ENCODE results near the gene TSHR. TPM values are rescaled to one million over a fixed set of nuclear protein-coding genes. Genes with fewer than 3 reads are reported as not detected.

TSHR gene
- total RNA-seq, 1 experiment from 2014 or later: not detected

DNA sequence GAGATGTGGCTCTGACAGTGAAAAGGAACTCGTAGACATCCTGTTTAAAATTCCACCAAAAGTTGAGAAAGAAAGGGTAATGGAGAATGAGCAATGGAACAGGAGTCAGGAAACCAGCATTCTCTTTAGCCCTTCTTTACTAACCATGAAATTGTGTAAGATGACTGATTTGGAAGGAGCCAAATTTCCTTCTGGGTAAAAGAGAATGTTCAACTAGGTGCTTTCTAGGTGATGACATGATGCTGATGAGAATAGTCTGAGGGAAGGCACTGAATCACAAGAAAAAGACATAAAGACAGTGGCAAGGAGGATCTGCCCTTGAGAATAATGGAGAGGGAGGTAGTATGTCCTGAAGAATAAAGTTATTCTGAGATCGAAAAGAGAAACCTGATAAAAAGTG lies 2.2 kb downstream of the TSHR start:
- no peaks in the 10 kb centered on the region for H3K9me3 ChIP-seq (ENCODE audit: low read length)
- TF ChIP-seq, protein P1, sequence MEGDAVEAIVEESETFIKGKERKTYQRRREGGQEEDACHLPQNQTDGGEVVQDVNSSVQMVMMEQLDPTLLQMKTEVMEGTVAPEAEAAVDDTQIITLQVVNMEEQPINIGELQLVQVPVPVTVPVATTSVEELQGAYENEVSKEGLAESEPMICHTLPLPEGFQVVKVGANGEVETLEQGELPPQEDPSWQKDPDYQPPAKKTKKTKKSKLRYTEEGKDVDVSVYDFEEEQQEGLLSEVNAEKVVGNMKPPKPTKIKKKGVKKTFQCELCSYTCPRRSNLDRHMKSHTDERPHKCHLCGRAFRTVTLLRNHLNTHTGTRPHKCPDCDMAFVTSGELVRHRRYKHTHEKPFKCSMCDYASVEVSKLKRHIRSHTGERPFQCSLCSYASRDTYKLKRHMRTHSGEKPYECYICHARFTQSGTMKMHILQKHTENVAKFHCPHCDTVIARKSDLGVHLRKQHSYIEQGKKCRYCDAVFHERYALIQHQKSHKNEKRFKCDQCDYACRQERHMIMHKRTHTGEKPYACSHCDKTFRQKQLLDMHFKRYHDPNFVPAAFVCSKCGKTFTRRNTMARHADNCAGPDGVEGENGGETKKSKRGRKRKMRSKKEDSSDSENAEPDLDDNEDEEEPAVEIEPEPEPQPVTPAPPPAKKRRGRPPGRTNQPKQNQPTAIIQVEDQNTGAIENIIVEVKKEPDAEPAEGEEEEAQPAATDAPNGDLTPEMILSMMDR (conservative IDR thresholded peaks at IDR 0.05; ENCODE audit: low read depth, low read length): no peak
- no peak for TF ChIP-seq EZH2phosphoT487 (IDR thresholded peaks at IDR 0.05; ENCODE audit: borderline replicate concordance, low read length)
- no peak for TF ChIP-seq EZH2 (IDR thresholded peaks at IDR 0.05; ENCODE audit: low read length, unreplicated experiment)
- H3K9me2 ChIP-seq (replicated peaks; ENCODE audit: low read length): no peaks in the 10 kb centered on the region
- intact Hi-C loops (cut with micrococcal nuclease): no loop called here
- ChIA-PET POLR2A (ENCODE audit: unreplicated experiment) (interaction anchor here (0.7 kb wide), 1 partner anchor 10 kb away, joined by 3 read pairs; no protein-coding TSS in a partner anchor), CTCF (no interaction called here)
- DNase-seq (no peak), ATAC-seq (no peak)
- H3K9ac ChIP-seq (ENCODE audit: low read length): no peak overlapping the region
- no peak overlapping the region for H3K4me3 ChIP-seq (ENCODE audit: low read length)
- H4K20me1 ChIP-seq (ENCODE audit: low read length): no peaks in the 10 kb centered on the region
- no peaks in the 10 kb centered on the region for H3K36me3 ChIP-seq (ENCODE audit: low read depth, low read length)
- BruUV-seq (replicated peaks): no TSS peak
- H3K27me3 ChIP-seq (ENCODE audit: low read length): peaks cover 29% of the 10 kb centered on the region
- H3F3A ChIP-seq (ENCODE audit: low read length, unreplicated experiment): no peaks in the 10 kb centered on the region
- H3K4me1 ChIP-seq (ENCODE audit: insufficient read depth, low read length): no peaks in the 10 kb centered on the region; the same call in 1 of the 2 replicates
- no peak overlapping the region for H2AFZ ChIP-seq (ENCODE audit: low read length)
- H3K79me2 ChIP-seq (ENCODE audit: low read length): no peaks in the 10 kb centered on the region
- H3K27ac ChIP-seq (ENCODE audit: low read length): no peak overlapping the region
- no peak overlapping the region for H3K4me2 ChIP-seq (ENCODE audit: low read length)

DNA sequence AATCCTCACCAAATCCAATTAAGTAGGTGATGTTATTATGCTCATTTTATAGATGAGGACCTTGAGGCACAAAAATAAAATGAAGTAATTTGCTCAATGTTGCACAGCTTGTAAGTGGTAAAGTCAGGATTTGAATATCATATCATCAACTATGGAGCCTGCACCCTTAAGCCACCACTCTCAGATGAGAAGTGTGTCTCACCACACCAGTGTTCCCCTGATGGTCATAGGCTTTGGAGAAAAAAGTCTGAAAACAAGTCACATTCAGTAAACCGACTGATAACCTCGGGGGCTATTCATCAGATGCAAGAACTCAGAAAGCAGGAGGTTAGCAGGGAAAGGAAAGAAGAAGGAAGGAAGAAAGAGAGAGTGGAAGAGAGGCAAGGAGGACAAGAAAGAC lies 2.8 kb downstream of the TSHR start:
- Histone ChIP-seq H3K4me2 (ENCODE audit: low read length) (no peak overlapping the region), H3K4me3 (ENCODE audit: low read length) (no peak overlapping the region), H3K36me3 (ENCODE audit: low read depth, low read length) (no peaks in the 10 kb centered on the region), H3K79me2 (ENCODE audit: low read length) (no peaks in the 10 kb centered on the region), H4K20me1 (ENCODE audit: low read length) (no peaks in the 10 kb centered on the region), H3K9me2 (replicated peaks; ENCODE audit: low read length) (no peaks in the 10 kb centered on the region), H3K9me3 (ENCODE audit: low read length) (no peaks in the 10 kb centered on the region), H3K4me1 (ENCODE audit: insufficient read depth, low read length) (no peaks in the 10 kb centered on the region; the same call in 1 of the 2 replicates), H3K27ac (ENCODE audit: low read length) (no peak overlapping the region), H3K9ac (ENCODE audit: low read length) (no peak overlapping the region), H3F3A (ENCODE audit: low read length, unreplicated experiment) (no peaks in the 10 kb centered on the region), H3K27me3 (ENCODE audit: low read length) (peaks cover 29% of the 10 kb centered on the region), H2AFZ (ENCODE audit: low read length) (no peak overlapping the region)
- TF ChIP-seq, protein P1 (conservative IDR thresholded peaks at IDR 0.05; ENCODE audit: low read depth, low read length): no peak
- TF ChIP-seq EZH2 (IDR thresholded peaks at IDR 0.05; ENCODE audit: low read length, unreplicated experiment) (no peak), EZH2phosphoT487 (IDR thresholded peaks at IDR 0.05; ENCODE audit: borderline replicate concordance, low read length) (no peak)
- ChIA-PET CTCF (no interaction called here), POLR2A (ENCODE audit: unreplicated experiment) (no interaction called here)
- ATAC-seq (no peak), DNase-seq (no peak)
- intact Hi-C loops (cut with micrococcal nuclease): no loop called here
- no TSS peak for BruUV-seq (replicated peaks)

DNA sequence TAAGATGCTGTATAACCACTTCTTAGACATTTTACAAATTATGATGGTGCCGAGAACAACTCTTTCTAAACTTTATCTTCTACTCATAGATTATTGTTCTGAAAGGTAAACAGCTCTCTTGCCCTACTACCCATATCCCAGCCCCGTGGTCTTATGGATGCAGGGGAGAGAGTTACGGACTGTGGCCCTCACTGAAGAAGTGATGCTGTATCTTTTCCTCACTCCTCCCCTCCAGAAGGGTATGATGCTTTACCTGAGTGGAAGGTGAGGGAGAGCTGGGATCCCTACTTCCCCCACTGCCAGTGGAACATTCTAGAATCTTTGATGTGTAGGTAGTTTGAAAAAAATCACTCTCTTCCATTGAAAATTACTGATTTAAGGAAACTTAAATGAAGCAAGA lies 3.5 kb downstream of the TSHR start:
- POLR2A ChIA-PET (ENCODE audit: unreplicated experiment): interaction anchor here (0.6 kb wide), 1 partner anchor 583 kb away, joined by 3 read pairs; no protein-coding TSS in a partner anchor

More for the DNA sequence above, 3.5 kb downstream of the TSHR start:
- Histone ChIP-seq H3K4me3 (ENCODE audit: low read length) (no peak overlapping the region), H3K27ac (ENCODE audit: low read length) (no peak overlapping the region), H3K9me3 (ENCODE audit: low read length) (no peaks in the 10 kb centered on the region), H3K79me2 (ENCODE audit: low read length) (no peaks in the 10 kb centered on the region), H3F3A (ENCODE audit: low read length, unreplicated experiment) (no peaks in the 10 kb centered on the region), H3K27me3 (ENCODE audit: low read length) (peaks cover 29% of the 10 kb centered on the region), H3K9ac (ENCODE audit: low read length) (no peak overlapping the region), H3K4me1 (ENCODE audit: insufficient read depth, low read length) (no peaks in the 10 kb centered on the region; the same call in 1 of the 2 replicates), H4K20me1 (ENCODE audit: low read length) (no peaks in the 10 kb centered on the region), H3K36me3 (ENCODE audit: low read depth, low read length) (no peaks in the 10 kb centered on the region), H3K4me2 (ENCODE audit: low read length) (no peak overlapping the region), H3K9me2 (replicated peaks; ENCODE audit: low read length) (no peaks in the 10 kb centered on the region), H2AFZ (ENCODE audit: low read length) (no peak overlapping the region)
- ATAC-seq (no peak), DNase-seq (no peak)
- intact Hi-C loops (cut with micrococcal nuclease): no loop called here
- TF ChIP-seq EZH2phosphoT487 (IDR thresholded peaks at IDR 0.05; ENCODE audit: borderline replicate concordance, low read length) (no peak), EZH2 (IDR thresholded peaks at IDR 0.05; ENCODE audit: low read length, unreplicated experiment) (no peak)
- TF ChIP-seq, protein P1 (conservative IDR thresholded peaks at IDR 0.05; ENCODE audit: low read depth, low read length): no peak
- CTCF ChIA-PET: no interaction called here
- BruUV-seq (replicated peaks): no TSS peak
